Globus pallidus (tissue), 1 donor: Measurements from ENCODE around the gene RERE.
"Not testable (repeated sequence)": the region's sequence is repeated elsewhere in the genome, so short reads cannot be mapped to it uniquely, and the experiment has no call there.

ENCODE experiments used
- DNase-seq: peaks from one replicate; pipeline ENCODE4 v3.0.0-alpha.2; 2015; ENCODE audit warnings: low spot score

Gene RERE

DNA sequence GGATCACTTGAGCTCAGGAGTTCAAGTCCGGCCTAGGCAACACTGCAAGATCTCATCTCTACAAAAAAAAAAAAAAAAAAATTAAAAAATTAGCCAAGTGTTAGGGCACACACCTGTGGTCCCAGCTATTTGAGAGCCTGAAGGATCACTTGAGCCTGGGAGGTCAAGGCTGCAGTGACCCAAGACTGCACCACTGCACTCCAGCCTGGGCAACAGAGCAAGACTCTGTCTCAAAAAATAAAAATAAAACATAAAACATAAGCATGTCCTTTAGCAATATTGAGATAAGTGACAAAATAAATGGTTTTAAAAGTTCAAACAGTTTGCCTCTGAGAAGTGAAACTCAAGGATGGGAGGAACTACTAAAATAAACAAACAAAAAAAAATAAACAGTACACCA, 101.2 kb downstream of the RERE start:
- DNase-seq: no peak

DNA sequence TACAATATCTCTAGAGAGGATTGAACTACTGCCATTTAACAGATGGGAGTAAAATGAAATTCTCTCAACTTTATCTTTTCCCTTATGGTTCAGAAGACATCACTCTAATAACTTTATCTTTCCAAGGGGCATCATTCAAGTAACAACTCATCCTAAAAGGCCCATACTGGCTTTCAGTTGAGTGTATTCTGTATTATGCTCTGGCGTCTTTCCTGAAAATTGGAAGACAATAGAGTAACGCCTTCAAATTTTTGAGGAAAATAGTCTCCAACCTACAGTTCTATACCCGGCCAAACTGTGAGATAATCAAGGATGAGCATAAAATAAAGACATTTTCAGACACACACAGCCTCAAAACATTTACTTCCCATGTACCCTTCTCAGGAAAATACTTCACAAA, 103.3 kb downstream of the RERE start:
- no peak for DNase-seq

DNA sequence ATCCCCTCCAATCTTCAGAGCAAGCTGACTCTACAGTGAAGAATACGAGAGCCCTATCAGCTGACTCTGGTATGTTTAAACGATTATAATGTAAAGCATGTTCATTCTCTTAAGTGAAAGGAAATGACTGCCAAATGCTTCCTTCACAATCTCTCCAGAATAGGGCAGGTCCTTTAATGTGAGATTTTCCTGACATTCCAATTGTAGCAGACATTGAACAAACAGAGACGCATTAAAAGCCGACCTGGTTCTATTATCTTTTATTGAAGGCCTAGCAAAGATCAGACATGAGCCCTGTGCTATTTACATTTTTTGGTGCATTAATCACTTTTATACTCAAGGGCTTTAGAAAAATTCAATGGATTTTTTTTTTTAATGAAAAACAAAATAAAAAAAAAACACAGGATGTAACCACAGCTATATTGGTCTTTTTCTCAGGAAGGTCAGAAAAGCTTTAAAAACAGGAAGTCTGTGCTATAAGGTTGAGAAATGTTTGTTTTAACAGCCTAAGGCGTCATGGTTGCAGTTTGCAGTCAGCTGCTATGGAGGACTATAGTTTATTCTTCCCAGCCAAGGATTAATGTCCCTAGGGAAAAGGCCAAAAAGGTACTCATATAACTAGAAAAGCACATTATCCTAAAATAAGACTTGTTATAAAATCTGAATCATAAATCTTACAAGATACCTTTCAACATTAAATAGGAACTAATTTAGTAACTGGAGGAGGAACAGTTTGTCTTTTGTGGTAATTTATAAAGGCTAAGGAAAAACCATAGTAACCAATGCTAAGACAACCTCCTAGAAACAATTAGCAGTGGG, 104.8 kb downstream of the RERE start:
- no peak for DNase-seq

DNA sequence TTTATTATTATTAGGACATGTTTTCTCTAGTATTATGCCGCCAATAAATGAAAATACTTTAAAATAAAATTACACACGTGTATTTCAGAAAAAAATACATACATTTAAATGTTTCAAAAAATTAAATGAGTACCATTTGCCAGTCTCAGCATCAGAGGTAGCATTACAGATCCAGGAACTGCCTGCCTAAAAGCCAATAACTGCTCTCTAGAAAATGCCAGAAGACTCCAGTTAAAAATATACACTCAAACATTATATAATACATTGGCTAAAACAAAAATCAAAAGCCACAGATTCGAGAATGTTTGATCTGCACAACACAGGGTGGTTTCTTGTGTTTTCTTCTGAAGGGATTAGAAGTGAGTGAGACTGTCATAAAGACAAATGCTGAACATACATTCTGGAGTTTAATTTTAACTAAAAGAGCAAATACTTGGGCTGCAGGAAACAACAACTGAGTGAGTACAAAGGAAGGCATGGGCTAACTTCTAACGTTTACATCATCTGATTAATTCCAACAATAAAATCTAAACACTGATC, 105.5 kb downstream of the RERE start:
- no peak for DNase-seq

DNA sequence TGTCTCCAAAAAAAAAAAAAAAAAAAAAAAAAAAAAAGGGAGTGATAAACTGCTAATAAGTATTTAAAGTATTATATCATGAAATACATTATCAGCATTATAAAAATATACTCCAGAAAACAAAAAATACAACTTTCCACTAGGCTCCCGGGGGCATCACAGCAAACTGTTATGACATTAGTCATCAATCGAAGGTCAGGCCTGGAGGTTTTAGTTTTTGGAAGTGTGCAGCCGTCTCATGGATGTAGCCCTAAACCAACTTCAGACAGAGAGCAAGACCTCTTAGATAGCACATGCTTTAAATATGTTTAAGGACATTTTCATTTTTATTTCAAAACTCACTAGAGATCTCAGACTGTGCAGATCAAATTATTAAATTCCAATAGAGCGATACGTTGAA, 106.3 kb downstream of the RERE start:
- no peak for DNase-seq

DNA sequence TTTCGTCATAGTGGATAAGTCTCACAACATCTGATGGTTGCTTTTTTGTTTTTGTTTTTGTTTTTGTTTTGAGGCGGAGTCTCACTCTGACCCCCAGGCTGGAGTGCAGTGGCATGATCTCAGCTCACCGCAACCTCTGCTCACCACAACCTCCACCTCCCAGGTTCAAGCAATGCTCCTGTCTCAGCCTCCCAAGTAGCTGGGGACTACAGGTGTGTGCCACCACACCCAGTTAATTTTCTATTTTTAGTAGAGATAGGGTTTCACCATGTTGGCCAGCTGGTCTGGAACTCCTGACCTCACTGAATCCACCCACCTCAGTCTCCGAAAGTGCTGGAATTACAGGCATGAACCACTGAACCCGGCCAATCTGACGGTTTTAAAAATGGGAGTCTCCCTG, 109.2 kb downstream of the RERE start:
- DNase-seq: no peak

DNA sequence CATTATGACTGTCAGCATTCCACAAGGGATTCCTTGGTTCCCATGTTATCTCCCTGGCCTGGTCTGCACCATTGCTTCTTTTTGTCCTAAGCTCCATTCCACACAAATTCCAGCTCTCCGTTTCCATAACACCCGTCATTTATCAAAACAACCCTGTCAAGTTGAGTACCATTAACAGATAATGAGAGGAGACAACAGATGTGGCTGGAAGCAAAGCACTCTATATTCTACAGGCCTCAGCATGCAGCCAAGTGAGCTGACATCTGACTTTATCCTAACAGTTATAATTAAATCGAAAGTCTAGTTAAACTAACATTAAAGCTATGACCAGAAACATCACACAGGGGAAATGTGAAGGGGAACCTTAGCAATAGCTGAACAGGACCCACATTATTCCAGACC, 110.4 kb downstream of the RERE start:
- DNase-seq: no peak

DNA sequence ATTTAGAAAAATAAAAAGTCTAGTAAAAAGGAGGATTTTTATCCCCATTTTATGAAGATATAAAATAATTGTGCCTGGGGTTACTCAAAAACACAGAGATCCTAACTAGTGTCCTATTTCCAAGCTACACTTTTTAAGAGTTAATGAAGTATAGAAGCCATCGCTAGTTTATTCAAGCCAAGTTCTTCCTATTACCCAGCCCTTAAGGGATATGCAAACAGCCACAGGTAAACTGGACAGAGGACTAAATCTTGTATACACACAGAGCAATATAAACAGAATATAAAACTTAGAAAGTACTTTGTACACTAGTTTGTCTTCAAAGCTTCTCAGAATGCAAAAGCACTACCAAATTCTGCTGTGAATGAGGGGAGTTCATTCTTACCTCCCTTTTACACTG, 111.1 kb downstream of the RERE start:
- no peak for DNase-seq

DNA sequence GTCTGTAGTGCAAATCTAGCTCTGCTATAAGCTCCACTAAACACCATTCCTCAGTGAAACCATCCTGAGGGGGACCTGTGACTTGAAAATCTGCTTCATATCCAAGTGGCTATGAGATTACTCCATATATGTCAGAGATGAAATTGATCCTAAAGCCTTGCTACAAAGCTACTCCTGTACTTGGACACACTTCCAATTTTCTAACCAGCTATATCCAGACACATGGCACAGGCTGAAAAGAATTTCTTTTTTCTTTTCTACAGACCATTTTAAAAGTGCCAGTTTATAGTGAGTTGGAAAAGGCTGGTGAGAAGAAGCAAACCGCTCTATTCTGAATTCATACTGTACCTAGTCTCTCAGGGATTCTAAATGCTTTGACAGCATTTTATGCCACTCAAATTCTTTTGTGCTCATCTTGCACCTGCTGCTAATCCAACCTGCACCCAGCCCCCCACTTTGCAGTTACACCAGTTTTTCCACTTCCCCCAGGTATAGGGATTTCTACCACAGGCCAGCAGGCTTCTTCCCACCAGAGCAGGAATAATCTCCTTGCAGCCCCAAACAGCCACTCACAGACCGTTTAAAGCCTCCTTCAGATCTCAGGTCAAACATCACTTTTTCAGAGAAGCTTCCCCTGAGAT, 112.5 kb downstream of the RERE start:
- DNase-seq: no peak

DNA sequence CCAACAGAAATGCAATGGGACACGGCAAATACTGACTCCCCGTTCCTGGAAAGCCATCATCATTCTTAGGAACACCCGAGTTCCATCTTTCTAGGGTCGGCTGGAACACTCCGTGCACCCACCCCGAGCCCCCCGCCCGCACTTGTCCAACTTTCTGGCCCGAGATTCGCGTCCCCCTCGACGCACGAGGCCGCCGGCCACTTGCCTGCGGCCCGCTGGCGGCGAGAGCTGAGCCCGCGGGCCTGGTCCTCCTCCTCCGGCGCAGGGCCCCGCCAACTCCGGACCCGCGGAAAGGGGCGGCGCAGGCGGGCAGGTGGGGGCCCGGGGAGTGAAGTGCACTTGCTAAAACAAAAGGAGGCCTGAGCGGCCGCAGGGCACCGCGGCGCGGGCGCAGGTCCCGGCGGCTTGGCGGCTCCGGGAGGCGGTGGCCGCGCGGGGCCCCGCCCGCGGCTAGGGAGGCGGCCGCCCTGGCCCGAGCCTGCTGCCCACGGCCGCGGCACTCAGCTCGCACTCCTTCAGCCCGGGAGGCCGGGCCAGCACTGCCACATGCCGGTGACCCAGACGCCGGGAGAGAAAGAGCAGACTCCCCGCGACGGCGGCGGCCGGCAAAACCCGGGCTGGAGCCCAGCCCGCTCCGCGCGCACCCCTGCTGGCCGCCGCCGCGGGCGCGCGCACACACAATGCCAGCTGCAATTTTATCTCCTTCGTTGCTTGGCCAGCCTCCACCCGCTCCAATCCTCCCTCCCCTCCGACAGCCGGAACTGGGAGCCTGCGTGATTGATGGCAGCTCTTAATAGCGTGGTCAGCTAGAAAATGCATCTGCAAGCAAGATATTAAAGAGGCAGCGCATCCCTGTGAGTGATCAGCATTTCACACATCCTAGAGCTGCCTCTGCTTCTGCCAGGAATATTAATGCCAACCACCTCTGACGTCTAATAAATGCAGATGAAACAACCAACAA, 114.3 kb downstream of the RERE start:
- peak; percentile 94 for DNase-seq

DNA sequence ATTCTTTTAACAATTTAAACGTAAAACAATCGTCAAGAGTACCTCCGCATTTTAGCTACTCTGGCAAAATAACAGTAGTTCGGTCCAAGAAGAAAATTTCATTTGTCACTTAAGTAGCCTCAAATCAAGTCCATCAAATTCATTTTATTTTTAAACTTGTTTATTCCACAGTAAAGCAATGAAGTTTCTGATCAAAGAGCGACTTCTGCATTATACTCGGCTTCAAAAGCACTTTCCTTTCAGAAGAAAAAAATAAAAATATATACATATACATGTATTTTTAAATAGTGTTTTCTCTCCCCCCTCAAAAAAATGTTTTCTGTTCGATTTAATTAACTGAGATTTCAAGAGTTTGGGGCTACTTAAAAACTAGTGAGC, 115.0 kb downstream of the RERE start:
- DNase-seq: no peak

DNA sequence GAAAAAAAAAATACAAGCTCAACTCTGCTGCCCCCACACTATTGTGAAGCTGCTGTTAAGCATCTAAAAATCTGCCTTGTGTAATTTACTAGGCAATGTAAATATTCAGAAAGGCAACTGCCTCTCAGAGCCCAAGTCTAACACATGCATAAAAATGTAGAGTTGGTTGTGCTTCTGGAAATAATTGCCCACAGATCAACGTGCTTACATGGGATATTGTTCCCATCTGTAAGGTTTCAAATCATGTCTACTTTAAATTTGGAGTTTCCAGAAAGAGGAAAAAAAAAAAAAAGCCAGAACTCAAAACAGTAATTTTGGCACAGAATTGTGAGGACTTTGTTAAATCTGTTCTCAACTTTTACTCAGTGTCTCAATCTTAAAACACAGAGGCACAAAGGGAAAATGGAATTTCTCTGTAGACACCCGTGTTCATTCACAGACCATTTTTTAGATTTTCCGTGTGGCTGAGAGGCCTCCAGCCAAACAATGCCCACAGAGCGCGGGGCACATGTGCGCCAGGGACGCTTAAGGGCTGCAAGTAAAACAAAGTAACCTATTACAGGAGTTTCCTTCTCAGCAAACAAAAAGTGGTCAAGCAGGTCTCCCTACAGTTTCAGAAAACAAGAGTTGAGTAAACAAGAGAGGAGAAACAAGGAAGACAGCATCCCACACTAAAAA, 115.5 kb downstream of the RERE start:
- peak; percentile 65 for DNase-seq

DNA sequence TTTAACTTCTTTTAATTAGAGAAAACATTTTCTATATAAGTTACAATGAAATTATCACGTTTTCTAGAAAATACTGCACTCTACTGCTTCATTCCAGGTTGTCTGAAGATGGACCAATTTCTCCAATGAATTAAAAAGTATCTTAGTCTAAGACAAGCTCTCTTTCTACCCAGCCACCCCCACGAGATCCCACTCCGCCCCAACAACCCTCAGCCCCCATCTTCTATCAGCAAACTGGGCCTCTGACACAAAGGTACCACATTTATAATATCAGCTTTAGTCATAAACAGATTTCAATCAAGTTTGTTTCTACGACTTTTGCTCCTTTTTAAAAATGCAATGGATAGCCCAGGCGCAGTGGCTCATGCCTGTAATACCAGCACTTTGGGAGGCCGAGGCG, 117.8 kb downstream of the RERE start:
- no peak for DNase-seq

DNA sequence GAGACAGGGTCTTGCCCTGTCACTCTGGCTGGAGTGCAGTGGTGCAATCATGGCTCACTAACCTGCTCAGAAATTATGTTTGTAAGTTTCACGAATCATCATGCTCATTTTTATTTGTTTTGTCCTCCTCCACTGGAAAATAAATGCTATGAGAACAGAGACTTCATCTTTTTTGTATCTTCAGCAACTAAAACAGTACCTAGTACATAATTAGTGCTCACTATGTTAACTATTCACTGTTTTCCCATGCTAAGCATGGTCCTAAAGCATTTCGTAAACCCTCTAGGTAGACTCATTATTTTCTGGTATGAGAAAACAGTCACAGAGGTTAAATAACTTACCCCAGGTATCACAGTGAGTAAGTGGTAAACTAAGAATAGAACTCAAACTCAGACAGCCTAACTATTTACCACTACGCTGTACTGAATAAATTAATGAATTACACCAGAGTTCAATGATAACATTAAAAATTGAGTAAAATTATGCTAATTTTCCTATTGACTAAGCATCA, 118.4 kb downstream of the RERE start:
- no peak for DNase-seq

DNA sequence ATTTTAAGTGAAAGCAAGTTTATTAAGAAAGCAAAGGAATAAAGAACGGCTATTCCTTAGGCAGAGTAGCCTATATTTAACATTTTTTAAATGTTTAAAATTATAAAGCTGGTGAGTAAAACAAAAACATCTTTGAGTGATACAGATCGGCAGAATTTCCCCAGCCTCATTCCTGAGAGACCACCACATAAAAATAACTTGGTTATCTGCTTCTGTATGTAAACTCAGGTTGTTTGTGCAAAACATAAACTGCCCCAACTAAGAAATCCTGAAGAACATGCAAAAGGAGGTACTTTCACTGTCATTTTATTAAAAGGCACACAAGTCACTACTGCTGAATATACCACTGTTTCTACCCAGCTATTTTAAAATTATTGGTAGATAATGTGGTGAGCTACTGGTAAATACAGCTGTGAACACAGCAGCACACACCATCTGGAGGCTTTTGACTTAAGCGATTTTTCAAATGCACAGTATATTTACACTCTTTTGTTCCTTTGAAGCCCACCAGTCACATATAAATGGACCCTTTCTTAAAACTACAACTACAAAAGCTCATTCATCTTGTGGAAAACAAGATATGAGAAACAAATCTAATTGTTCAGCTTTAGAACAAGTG, 119.3 kb downstream of the RERE start:
- DNase-seq: no peak

DNA sequence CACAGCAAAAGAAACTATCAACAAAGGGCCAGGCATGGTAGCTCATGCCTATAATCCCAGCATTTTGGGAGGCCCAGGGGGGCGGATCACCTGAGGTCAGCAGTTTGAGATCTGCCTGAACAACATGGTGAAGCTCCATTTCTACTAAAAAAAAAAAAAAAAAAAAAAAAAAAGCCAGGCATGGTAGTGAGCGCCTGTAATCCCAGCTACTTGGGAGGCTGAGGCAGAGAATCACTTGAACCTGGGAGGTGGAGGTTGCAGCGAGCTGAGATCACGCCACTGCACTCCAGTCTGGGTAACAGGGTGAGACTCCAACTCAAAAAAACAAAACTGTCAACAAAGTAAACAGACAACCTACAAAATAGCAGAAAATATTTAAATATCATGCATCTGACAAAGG, 122.0 kb downstream of the RERE start:
- not testable (repeated sequence) for DNase-seq

DNA sequence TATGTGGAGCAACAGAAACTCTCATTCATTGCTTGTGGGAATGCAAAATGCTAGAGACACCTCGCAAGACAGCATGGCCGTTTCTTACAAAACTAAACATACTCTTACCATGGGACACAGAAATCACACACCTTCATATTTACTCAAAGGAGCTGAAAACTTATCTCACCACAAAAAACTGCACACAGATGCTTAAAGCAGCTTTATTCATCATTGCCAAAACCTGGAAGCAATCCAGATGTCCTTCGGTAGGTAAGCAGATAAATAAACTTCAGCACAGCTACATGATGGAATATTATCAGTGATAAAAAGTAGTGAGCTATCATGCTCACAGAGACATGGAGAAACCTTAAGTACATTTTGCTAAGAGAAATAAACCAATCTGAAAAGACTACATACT, 124.3 kb downstream of the RERE start:
- DNase-seq: no peak

DNA sequence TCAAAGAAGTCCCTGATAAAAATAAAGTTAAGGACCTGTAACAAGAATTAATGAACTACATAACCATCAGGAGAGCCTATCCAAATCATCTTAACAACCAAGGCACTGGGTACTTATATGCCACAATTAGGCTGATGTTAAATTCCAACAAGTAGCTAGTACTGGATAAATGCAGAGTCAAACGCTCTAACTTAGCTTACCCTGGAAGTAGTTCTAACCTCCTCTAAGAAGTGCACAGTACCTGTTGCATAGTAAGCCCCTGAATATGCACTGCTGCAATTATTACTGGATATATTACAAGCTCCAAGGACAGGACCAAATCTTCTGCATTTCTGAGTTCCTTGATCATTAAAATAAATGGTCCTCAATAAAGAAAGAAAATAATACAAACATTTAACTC, 125.8 kb downstream of the RERE start:
- DNase-seq: no peak

DNA sequence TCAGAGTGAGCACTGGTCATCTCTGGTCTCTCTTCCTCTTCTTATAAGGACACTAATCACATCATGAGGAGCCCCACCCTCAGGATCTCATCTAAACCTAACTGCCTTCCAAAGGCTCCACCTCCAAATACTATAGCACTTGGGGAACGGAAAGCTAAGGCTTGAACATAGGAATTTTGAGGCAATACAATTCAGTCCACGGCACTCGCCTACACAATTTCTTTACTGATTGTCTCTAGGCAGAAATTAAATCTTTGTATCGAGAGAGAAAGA, 127.3 kb downstream of the RERE start:
- no peak for DNase-seq

DNA sequence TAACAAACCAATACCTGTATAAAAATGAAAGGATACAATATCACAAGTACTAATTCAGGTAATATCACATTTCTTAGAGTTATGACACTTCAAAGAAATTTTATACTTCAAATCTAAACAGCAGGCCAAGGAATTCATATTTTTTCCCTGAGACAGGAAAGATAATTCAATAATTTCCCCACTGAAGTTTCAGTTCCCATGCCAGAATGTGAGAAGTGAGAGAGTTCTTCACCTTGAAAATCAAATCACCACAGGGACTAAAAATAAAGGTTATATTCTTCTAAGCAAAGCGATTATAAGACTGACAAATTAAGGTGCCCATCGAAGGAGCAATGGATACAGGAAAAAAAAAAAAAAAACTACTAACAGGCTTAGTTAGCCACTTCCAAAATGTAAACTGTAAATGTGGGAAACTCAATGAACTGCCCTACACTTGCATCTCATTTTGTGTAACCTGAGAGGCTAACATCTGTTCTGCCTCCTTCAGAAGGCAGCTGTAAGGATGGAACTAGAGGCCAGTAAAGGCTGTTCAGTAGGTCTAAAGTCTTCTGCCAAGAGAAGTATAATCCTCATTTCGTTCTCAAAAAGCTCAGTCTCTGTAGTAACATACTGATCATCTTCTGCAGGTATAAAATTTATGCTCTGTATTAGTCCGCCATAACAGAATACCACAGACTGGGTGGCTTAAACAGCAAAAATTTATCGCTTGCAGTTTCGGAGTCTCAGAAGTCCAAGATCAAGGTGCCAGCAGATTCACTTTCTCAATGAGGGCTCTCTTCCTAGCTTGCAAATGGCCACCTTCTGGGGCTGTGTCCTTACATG, 127.8 kb downstream of the RERE start:
- no peak for DNase-seq

DNA sequence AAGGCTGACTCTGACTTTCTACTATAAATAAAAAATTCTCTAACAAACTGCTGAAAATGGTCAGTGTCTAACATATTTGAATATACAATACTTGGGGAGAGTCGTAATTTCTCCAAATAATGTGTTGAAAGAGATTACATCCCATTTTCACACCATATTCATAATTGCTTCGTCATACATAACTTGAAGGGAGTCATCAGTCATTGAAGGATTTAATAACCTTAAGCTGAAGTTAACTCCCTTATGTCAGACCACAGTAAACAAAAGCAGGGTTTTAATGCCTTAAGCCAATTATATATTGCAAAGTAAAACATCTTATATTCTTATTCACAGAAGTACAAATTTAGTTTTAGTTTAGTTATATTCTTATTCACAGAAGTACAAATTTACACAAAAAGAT, 129.9 kb downstream of the RERE start:
- no peak for DNase-seq
